ENCODE measurements around the gene GABRB1.

Gene GABRB1

GRCh38 chr4:47326025-47326424 lies 294.7 kb downstream of the GABRB1 start:
- Histone ChIP-seq H2BK120ac (ENCODE audit: insufficient read depth, low read length, poor library complexity) (no peak overlapping the region), H3K9ac (ENCODE audit: low read length) (no peak overlapping the region), H2BK5ac (ENCODE audit: low read depth, low read length, poor library complexity) (no peak overlapping the region), H2BK12ac (ENCODE audit: low read length) (no peak overlapping the region), H3K79me2 (ENCODE audit: control insufficient read depth, insufficient read depth, low read length, poor library complexity) (no peaks in the 10 kb centered on the region), H4K12ac (ENCODE audit: low read depth, low read length) (no peak overlapping the region), H4K91ac (ENCODE audit: low read depth, low read length) (no peak overlapping the region), H3K79me1 (ENCODE audit: low read length) (no peaks in the 10 kb centered on the region), H3K36me3 (ENCODE audit: control insufficient read depth in 1 of 2, insufficient read depth in 2 of 2, low read length in 2 of 2) (no peaks in the 10 kb centered on the region), H3K4me2 (ENCODE audit: low read length) (no peak overlapping the region), H3K4me3 (ENCODE audit: low read depth, low read length) (no peak overlapping the region), H3K27me3 (ENCODE audit: insufficient read depth, low read length) (no peaks in the 10 kb centered on the region), H3K18ac (ENCODE audit: low read length) (no peak overlapping the region), H2AFZ (ENCODE audit: insufficient read depth, low read length, poor library complexity) (no peak overlapping the region), H3K4ac (ENCODE audit: low read depth, low read length) (no peak overlapping the region), H3K27ac (ENCODE audit: low read depth, low read length) (no peak overlapping the region), H3K4me1 (ENCODE audit: control insufficient read depth in 1 of 2, insufficient read depth in 2 of 2, low read length in 2 of 2) (no peaks in the 10 kb centered on the region), H3K9me3 (ENCODE audit: insufficient read depth, low read depth, low read length) (no peaks in the 10 kb centered on the region), H2AK5ac (ENCODE audit: low read length) (no peak overlapping the region), H4K8ac (ENCODE audit: low read depth, low read length) (no peak overlapping the region), H3K23ac (ENCODE audit: low read length) (no peak overlapping the region), H3K14ac (ENCODE audit: low read length) (no peak overlapping the region)
- DNase-seq, result no peak
- WGBS (ENCODE audit: extremely low coverage, insufficient coverage, insufficient read length), result no CpG with 5 or more reads among the region's 3 CpGs

DNA sequence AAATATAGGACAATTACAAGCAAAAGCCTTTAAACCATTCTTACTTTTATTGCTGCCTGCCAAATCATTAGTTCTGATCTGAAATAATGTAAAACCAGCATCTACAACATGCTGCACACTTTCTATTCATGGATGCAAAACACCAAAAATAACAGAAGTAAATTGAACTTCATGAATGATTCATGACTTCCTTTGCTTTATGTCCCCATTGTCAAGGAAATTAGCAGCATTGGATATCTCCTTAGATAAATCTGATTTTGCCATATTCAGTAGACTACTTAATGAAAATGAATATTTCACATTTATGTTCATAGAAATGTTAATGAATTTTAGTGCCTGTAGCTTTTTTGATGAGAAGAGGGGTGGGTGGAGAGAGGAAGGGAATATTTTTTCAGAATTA lies 299.5 kb downstream of the GABRB1 start:
- no peaks in the 10 kb centered on the region for H3K4me1 ChIP-seq (ENCODE audit: control insufficient read depth in 1 of 2, insufficient read depth in 2 of 2, low read length in 2 of 2)
- no peak overlapping the region for H2BK5ac ChIP-seq (ENCODE audit: low read depth, low read length, poor library complexity)
- no peak overlapping the region for H2BK12ac ChIP-seq (ENCODE audit: low read length)
- H3K79me2 ChIP-seq (ENCODE audit: control insufficient read depth, insufficient read depth, low read length, poor library complexity), result no peaks in the 10 kb centered on the region
- no peaks in the 10 kb centered on the region for H3K9me3 ChIP-seq (ENCODE audit: insufficient read depth, low read depth, low read length)
- no peak overlapping the region for H3K27ac ChIP-seq (ENCODE audit: low read depth, low read length)
- no peak overlapping the region for H4K8ac ChIP-seq (ENCODE audit: low read depth, low read length)
- no peak overlapping the region for H2AFZ ChIP-seq (ENCODE audit: insufficient read depth, low read length, poor library complexity)
- no peak for DNase-seq
- no peak overlapping the region for H2AK5ac ChIP-seq (ENCODE audit: low read length)
- H3K79me1 ChIP-seq (ENCODE audit: low read length), result no peaks in the 10 kb centered on the region
- no peak overlapping the region for H4K12ac ChIP-seq (ENCODE audit: low read depth, low read length)
- no peak overlapping the region for H3K14ac ChIP-seq (ENCODE audit: low read length)
- H3K27me3 ChIP-seq (ENCODE audit: insufficient read depth, low read length), result no peaks in the 10 kb centered on the region
- H4K91ac ChIP-seq (ENCODE audit: low read depth, low read length), result no peak overlapping the region
- no peak overlapping the region for H3K4ac ChIP-seq (ENCODE audit: low read depth, low read length)
- H2BK120ac ChIP-seq (ENCODE audit: insufficient read depth, low read length, poor library complexity), result no peak overlapping the region
- no peak overlapping the region for H3K23ac ChIP-seq (ENCODE audit: low read length)
- H3K4me3 ChIP-seq (ENCODE audit: low read depth, low read length), result no peak overlapping the region
- no peak overlapping the region for H3K9ac ChIP-seq (ENCODE audit: low read length)
- H3K4me2 ChIP-seq (ENCODE audit: low read length), result no peak overlapping the region
- no peaks in the 10 kb centered on the region for H3K36me3 ChIP-seq (ENCODE audit: control insufficient read depth in 1 of 2, insufficient read depth in 2 of 2, low read length in 2 of 2)
- H3K18ac ChIP-seq (ENCODE audit: low read length), result no peak overlapping the region

GRCh38 chr4:47334652-47335051 lies 303.3 kb downstream of the GABRB1 start:
- Histone ChIP-seq H3K79me1 (ENCODE audit: low read length) (no peaks in the 10 kb centered on the region), H3K4me2 (ENCODE audit: low read length) (no peak overlapping the region), H3K27ac (ENCODE audit: low read depth, low read length) (no peak overlapping the region), H4K91ac (ENCODE audit: low read depth, low read length) (no peak overlapping the region), H3K4me3 (ENCODE audit: low read depth, low read length) (no peak overlapping the region), H2AK5ac (ENCODE audit: low read length) (no peak overlapping the region), H4K8ac (ENCODE audit: low read depth, low read length) (no peak overlapping the region), H2BK120ac (ENCODE audit: insufficient read depth, low read length, poor library complexity) (no peak overlapping the region), H4K12ac (ENCODE audit: low read depth, low read length) (no peak overlapping the region), H3K9ac (ENCODE audit: low read length) (no peak overlapping the region), H3K18ac (ENCODE audit: low read length) (no peak overlapping the region), H2BK5ac (ENCODE audit: low read depth, low read length, poor library complexity) (no peak overlapping the region), H3K14ac (ENCODE audit: low read length) (no peak overlapping the region), H3K23ac (ENCODE audit: low read length) (no peak overlapping the region), H3K27me3 (ENCODE audit: insufficient read depth, low read length) (no peaks in the 10 kb centered on the region), H3K4me1 (ENCODE audit: control insufficient read depth in 1 of 2, insufficient read depth in 2 of 2, low read length in 2 of 2) (no peaks in the 10 kb centered on the region), H3K36me3 (ENCODE audit: control insufficient read depth in 1 of 2, insufficient read depth in 2 of 2, low read length in 2 of 2) (no peaks in the 10 kb centered on the region), H3K4ac (ENCODE audit: low read depth, low read length) (no peak overlapping the region), H3K79me2 (ENCODE audit: control insufficient read depth, insufficient read depth, low read length, poor library complexity) (no peaks in the 10 kb centered on the region), H3K9me3 (ENCODE audit: insufficient read depth, low read depth, low read length) (no peaks in the 10 kb centered on the region), H2BK12ac (ENCODE audit: low read length) (no peak overlapping the region), H2AFZ (ENCODE audit: insufficient read depth, low read length, poor library complexity) (no peak overlapping the region)
- peak; percentile 3 to 71 for DNase-seq
- no CpG with 5 or more reads among the region's 3 CpGs for WGBS (ENCODE audit: extremely low coverage, insufficient coverage, insufficient read length)

DNA sequence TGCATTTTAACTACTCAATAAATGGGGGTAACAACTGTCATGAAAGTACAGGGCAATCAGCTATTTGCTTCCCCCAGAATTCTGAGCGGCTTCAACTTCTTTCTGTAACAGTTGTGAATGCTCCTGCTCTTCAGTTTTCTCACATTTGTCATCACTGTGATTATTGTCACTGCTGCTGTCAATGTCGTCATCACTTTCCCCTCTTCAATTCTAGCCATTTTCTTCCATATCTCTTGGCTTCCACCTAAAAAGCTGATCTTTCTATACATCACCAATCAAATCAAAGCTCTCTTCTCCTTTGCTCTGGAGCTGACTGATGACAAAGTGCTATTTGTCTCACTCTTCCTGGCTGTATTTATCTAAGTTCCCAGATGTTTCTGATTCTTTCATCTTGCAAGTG lies 306.5 kb downstream of the GABRB1 start:
- Histone ChIP-seq H3K79me2 (ENCODE audit: control insufficient read depth, insufficient read depth, low read length, poor library complexity) (no peaks in the 10 kb centered on the region), H4K8ac (ENCODE audit: low read depth, low read length) (no peak overlapping the region), H3K79me1 (ENCODE audit: low read length) (no peaks in the 10 kb centered on the region), H4K12ac (ENCODE audit: low read depth, low read length) (no peak overlapping the region), H2AK5ac (ENCODE audit: low read length) (no peak overlapping the region), H2BK5ac (ENCODE audit: low read depth, low read length, poor library complexity) (no peak overlapping the region), H2BK120ac (ENCODE audit: insufficient read depth, low read length, poor library complexity) (no peak overlapping the region), H2BK12ac (ENCODE audit: low read length) (no peak overlapping the region), H3K18ac (ENCODE audit: low read length) (no peak overlapping the region), H3K23ac (ENCODE audit: low read length) (no peak overlapping the region), H3K9me3 (ENCODE audit: insufficient read depth, low read depth, low read length) (no peaks in the 10 kb centered on the region), H2AFZ (ENCODE audit: insufficient read depth, low read length, poor library complexity) (no peak overlapping the region), H3K4me2 (ENCODE audit: low read length) (no peak overlapping the region), H3K27ac (ENCODE audit: low read depth, low read length) (no peak overlapping the region), H3K4me3 (ENCODE audit: low read depth, low read length) (no peak overlapping the region), H3K14ac (ENCODE audit: low read length) (no peak overlapping the region), H3K36me3 (ENCODE audit: control insufficient read depth in 1 of 2, insufficient read depth in 2 of 2, low read length in 2 of 2) (no peaks in the 10 kb centered on the region), H3K4ac (ENCODE audit: low read depth, low read length) (no peak overlapping the region), H3K9ac (ENCODE audit: low read length) (no peak overlapping the region), H4K91ac (ENCODE audit: low read depth, low read length) (no peak overlapping the region), H3K4me1 (ENCODE audit: control insufficient read depth in 1 of 2, insufficient read depth in 2 of 2, low read length in 2 of 2) (no peaks in the 10 kb centered on the region), H3K27me3 (ENCODE audit: insufficient read depth, low read length) (no peaks in the 10 kb centered on the region)
- WGBS (ENCODE audit: extremely low coverage, insufficient coverage, insufficient read length), result no CpG with 5 or more reads among the region's 2 CpGs
- DNase-seq, result no peak

GRCh38 chr4:47340914-47341313 lies 309.5 kb downstream of the GABRB1 start:
- no peak overlapping the region for H3K27ac ChIP-seq (ENCODE audit: low read depth, low read length)
- H3K4ac ChIP-seq (ENCODE audit: low read depth, low read length), result no peak overlapping the region
- no peak overlapping the region for H3K23ac ChIP-seq (ENCODE audit: low read length)
- H3K4me2 ChIP-seq (ENCODE audit: low read length), result no peak overlapping the region
- H2AFZ ChIP-seq (ENCODE audit: insufficient read depth, low read length, poor library complexity), result no peak overlapping the region
- H4K91ac ChIP-seq (ENCODE audit: low read depth, low read length), result no peak overlapping the region
- H4K12ac ChIP-seq (ENCODE audit: low read depth, low read length), result no peak overlapping the region
- no peak overlapping the region for H3K9ac ChIP-seq (ENCODE audit: low read length)
- no peak overlapping the region for H2BK120ac ChIP-seq (ENCODE audit: insufficient read depth, low read length, poor library complexity)
- DNase-seq, result no peak
- H3K27me3 ChIP-seq (ENCODE audit: insufficient read depth, low read length), result no peaks in the 10 kb centered on the region
- H3K9me3 ChIP-seq (ENCODE audit: insufficient read depth, low read depth, low read length), result no peaks in the 10 kb centered on the region
- H3K36me3 ChIP-seq (ENCODE audit: control insufficient read depth in 1 of 2, insufficient read depth in 2 of 2, low read length in 2 of 2), result no peaks in the 10 kb centered on the region
- H2AK5ac ChIP-seq (ENCODE audit: low read length), result no peak overlapping the region
- no peaks in the 10 kb centered on the region for H3K79me1 ChIP-seq (ENCODE audit: low read length)
- no peak overlapping the region for H3K18ac ChIP-seq (ENCODE audit: low read length)
- H3K4me3 ChIP-seq (ENCODE audit: low read depth, low read length), result no peak overlapping the region
- no peaks in the 10 kb centered on the region for H3K4me1 ChIP-seq (ENCODE audit: control insufficient read depth in 1 of 2, insufficient read depth in 2 of 2, low read length in 2 of 2)
- H3K14ac ChIP-seq (ENCODE audit: low read length), result no peak overlapping the region
- H4K8ac ChIP-seq (ENCODE audit: low read depth, low read length), result no peak overlapping the region
- WGBS (ENCODE audit: extremely low coverage, insufficient coverage, insufficient read length), result no CpG with 5 or more reads among the region's 2 CpGs
- H3K79me2 ChIP-seq (ENCODE audit: control insufficient read depth, insufficient read depth, low read length, poor library complexity), result no peaks in the 10 kb centered on the region
- H2BK5ac ChIP-seq (ENCODE audit: low read depth, low read length, poor library complexity), result no peak overlapping the region
- no peak overlapping the region for H2BK12ac ChIP-seq (ENCODE audit: low read length)
